Mesendoderm (in vitro differentiated cells): ENCODE data around the gene STKLD1.
"Not testable (repeated sequence)": the region's sequence is repeated elsewhere in the genome, so short reads cannot be mapped to it uniquely, and the experiment has no call there.

Experiments
- DNase-seq: peaks from one replicate; pipeline ENCODE4 v3.0.0; 2013
- H2AK5ac ChIP-seq: 2 replicates; pipeline ENCODE4 v1.6.1; 2013; ENCODE audit warnings: low read length, inconsistent platforms
- H2BK120ac ChIP-seq: 2 replicates; pipeline ENCODE4 v1.6.1; 2013; ENCODE audit warnings: low read depth, mild to moderate bottlenecking, low read length, moderate library complexity, mixed read lengths
- H2BK15ac ChIP-seq: replicated peaks from 2 replicates; pipeline ENCODE4 v1.6.1; 2013; ENCODE audit warnings: low read depth, mild to moderate bottlenecking, moderate library complexity
- H2BK5ac ChIP-seq: 2 replicates; pipeline ENCODE4 v1.6.1; 2013; ENCODE audit warnings: low read length, inconsistent platforms
- H3K18ac ChIP-seq: 2 replicates; pipeline ENCODE4 v1.6.1; 2013; ENCODE audit warnings: mild to moderate bottlenecking, low read length, mixed read lengths
- H3K23ac ChIP-seq: one replicate; pipeline ENCODE4 v1.6.1; 2013; ENCODE audit warnings: low read length
- H3K27ac ChIP-seq: 2 replicates; pipeline ENCODE4 v1.5.1; 2013; ENCODE audit warnings: low read depth, mild to moderate bottlenecking, inconsistent platforms, low read length, moderate library complexity
- H3K27me3 ChIP-seq: 2 replicates; pipeline ENCODE4 v1.6.1; 2013; ENCODE audit warnings: low read length, control low read depth, mild to moderate bottlenecking, inconsistent platforms; ENCODE audit not compliant: insufficient read depth, poor library complexity
- H3K36me3 ChIP-seq: 2 replicates; pipeline ENCODE4 v1.6.1; 2013; ENCODE audit warnings: low read length, inconsistent platforms; ENCODE audit not compliant: control insufficient read depth, insufficient read depth
- H3K4ac ChIP-seq: one replicate; pipeline ENCODE4 v1.6.1; 2013; ENCODE audit warnings: low read depth, mild to moderate bottlenecking, low read length, moderate library complexity
- H3K4me1 ChIP-seq: 2 replicates; pipeline ENCODE4 v1.6.1; 2013; ENCODE audit warnings: low read depth, low read length, inconsistent platforms; ENCODE audit not compliant: control insufficient read depth
- H3K4me2 ChIP-seq: 2 replicates; pipeline ENCODE4 v1.6.1; 2013; ENCODE audit warnings: low read length
- H3K4me3 ChIP-seq: 2 replicates; pipeline ENCODE4 v1.5.1; 2013; ENCODE audit warnings: mild to moderate bottlenecking, low read length
- H3K56ac ChIP-seq: one replicate; pipeline ENCODE4 v1.6.1; 2013; ENCODE audit warnings: low read length
- H3K79me1 ChIP-seq: 2 replicates; pipeline ENCODE4 v1.6.1; 2013; ENCODE audit warnings: low read length, inconsistent platforms
- H3K79me2 ChIP-seq: 2 replicates; pipeline ENCODE4 v1.6.1; 2013; ENCODE audit warnings: mild to moderate bottlenecking, low read length; ENCODE audit not compliant: control insufficient read depth, insufficient read depth
- H3K9ac ChIP-seq: 2 replicates; pipeline ENCODE4 v1.6.1; 2013; ENCODE audit warnings: low read length, inconsistent platforms
- H4K5ac ChIP-seq: one replicate; pipeline ENCODE4 v1.6.1; 2013; ENCODE audit warnings: low read length
- H4K8ac ChIP-seq: one replicate; pipeline ENCODE4 v1.6.1; 2013; ENCODE audit warnings: low read depth, mild to moderate bottlenecking, control low read depth, low read length, moderate library complexity
- WGBS: extraction: QIAGEN DNeasy Blood & Tissue Kit; methylation state at CpG from one replicate; pipeline ENCODE4 v1.1.7; 2013; ENCODE audit warnings: low lambda C conversion rate, missing lambda C conversion rate; ENCODE audit not compliant: insufficient coverage; ENCODE audit errors: extremely low coverage; 5-methylcytosine and 5-hydroxymethylcytosine counted together

STKLD1 gene

GRCh38 chr9:133331641-133332380, 44.4 kb upstream of the STKLD1 start:
- H3K27me3 ChIP-seq, result no peaks in the 10 kb centered on the region
- no peak for DNase-seq
- H3K56ac ChIP-seq, result no peak overlapping the region
- no peak overlapping the region for H2BK5ac ChIP-seq
- H3K27ac ChIP-seq, result no peak overlapping the region
- no peak overlapping the region for H3K4ac ChIP-seq
- no peak overlapping the region for H3K4me2 ChIP-seq
- no peak overlapping the region for H4K5ac ChIP-seq
- H4K8ac ChIP-seq, result no peak overlapping the region
- no CpG with 5 or more reads among the region's 57 CpGs for WGBS
- H3K79me1 ChIP-seq, result peaks cover 10% of the 10 kb centered on the region
- H3K18ac ChIP-seq, result no peak overlapping the region
- peaks cover 5% of the 10 kb centered on the region for H3K4me1 ChIP-seq
- H2BK15ac ChIP-seq, result no peak overlapping the region
- no peak overlapping the region for H3K9ac ChIP-seq
- peaks cover 9% of the 10 kb centered on the region for H3K36me3 ChIP-seq
- no peak overlapping the region for H2BK120ac ChIP-seq
- no peak overlapping the region for H2AK5ac ChIP-seq
- no peak overlapping the region for H3K4me3 ChIP-seq
- peaks cover 14% of the 10 kb centered on the region for H3K79me2 ChIP-seq
- no peak overlapping the region for H3K23ac ChIP-seq

DNA sequence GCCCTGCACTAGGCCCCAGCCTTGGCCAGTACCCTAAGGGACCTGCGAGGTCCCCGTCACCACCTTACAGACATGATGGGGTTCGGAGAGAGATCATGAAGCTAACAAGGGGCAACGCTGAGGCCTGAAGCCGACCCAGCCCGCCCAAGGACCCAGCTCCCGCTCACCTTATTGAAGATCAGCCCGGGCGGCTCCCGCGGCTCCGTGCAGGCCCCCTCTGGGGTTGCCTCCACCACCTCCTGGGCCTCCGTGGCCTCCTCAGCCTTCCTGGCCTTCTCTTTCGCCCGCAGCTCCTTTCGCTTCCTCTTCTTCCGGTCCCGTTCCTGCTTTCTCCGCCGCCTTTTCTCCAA, 43.8 kb upstream of the STKLD1 start:
- Histone ChIP-seq H3K4me3 (no peak overlapping the region), H3K4me2 (no peak overlapping the region), H3K79me2 (peaks cover 14% of the 10 kb centered on the region), H2BK15ac (no peak overlapping the region), H4K8ac (no peak overlapping the region), H3K23ac (no peak overlapping the region), H3K79me1 (peaks cover 10% of the 10 kb centered on the region), H3K56ac (no peak overlapping the region), H3K9ac (no peak overlapping the region), H3K36me3 (peaks cover 9% of the 10 kb centered on the region), H3K27ac (no peak overlapping the region), H2AK5ac (no peak overlapping the region), H2BK5ac (no peak overlapping the region), H4K5ac (no peak overlapping the region), H3K4ac (no peak overlapping the region), H3K18ac (no peak overlapping the region), H3K27me3 (no peaks in the 10 kb centered on the region), H3K4me1 (peaks cover 5% of the 10 kb centered on the region), H2BK120ac (no peak overlapping the region)
- no peak for DNase-seq
- no CpG with 5 or more reads among the region's 20 CpGs for WGBS

DNA sequence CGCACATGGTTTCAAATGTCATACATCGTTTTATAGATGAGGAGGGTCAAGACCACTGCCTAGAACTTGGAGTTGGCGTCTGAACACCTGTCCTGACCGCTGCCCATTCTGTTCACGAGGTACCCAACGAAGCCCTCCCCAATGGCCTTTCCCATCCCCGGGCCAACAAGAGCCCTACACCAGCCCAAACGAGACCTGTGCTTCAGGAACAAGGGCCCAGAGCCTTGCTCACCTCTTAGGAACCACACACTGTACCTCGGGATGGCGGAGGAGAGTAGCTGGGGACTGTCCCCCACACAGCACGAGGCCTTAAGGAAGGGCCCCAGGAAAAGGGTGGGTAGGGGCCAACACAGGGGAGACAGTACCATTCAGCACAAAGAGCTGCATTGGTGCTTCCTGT, 43.2 kb upstream of the STKLD1 start:
- Histone ChIP-seq H4K5ac (no peak overlapping the region), H3K4me3 (no peak overlapping the region), H3K79me1 (peaks cover 10% of the 10 kb centered on the region), H3K23ac (no peak overlapping the region), H3K36me3 (peaks cover 9% of the 10 kb centered on the region), H3K18ac (no peak overlapping the region), H2BK15ac (no peak overlapping the region), H3K27ac (no peak overlapping the region), H2BK120ac (no peak overlapping the region), H3K56ac (no peak overlapping the region), H3K27me3 (no peaks in the 10 kb centered on the region), H3K4me2 (no peak overlapping the region), H3K79me2 (peaks cover 14% of the 10 kb centered on the region), H2BK5ac (no peak overlapping the region), H3K4ac (no peak overlapping the region), H4K8ac (no peak overlapping the region), H2AK5ac (no peak overlapping the region), H3K9ac (no peak overlapping the region), H3K4me1 (peaks cover 5% of the 10 kb centered on the region)
- WGBS, result no CpG with 5 or more reads among the region's 11 CpGs
- no peak for DNase-seq

- H4K5ac ChIP-seq, result no peak overlapping the region
- DNase-seq, result no peak
Observed at GRCh38 chr9:133333566-133333965, 42.6 kb upstream of the STKLD1 start.

DNA sequence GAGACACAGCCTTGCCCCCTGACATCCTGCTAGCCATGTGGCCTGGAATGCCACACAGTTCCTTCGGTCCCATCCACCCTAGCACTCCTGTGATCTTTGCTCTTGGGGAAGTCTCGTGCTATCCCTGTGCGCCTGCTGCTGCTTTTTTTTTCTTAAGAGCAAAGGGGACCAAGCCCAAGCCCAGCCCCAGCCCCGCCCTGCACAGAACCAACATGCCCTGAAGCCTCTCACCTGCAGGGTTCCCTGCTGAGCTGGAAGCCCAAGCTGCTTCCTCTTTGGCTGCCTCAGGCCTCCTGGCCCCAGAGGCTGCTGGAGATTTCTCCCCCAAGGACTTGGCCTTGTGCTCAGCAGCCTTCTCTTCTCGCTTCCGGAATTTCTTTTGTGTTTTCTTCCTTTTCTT, 42.0 kb upstream of the STKLD1 start:
- Histone ChIP-seq H3K4me2 (no peak overlapping the region), H2AK5ac (no peak overlapping the region), H3K4me1 (peaks cover 5% of the 10 kb centered on the region), H3K4me3 (no peak overlapping the region), H3K56ac (peak overlapping the region; percentile 29), H3K27me3 (no peaks in the 10 kb centered on the region), H3K79me2 (peaks cover 14% of the 10 kb centered on the region), H3K36me3 (peaks cover 9% of the 10 kb centered on the region), H2BK120ac (no peak overlapping the region), H3K4ac (no peak overlapping the region), H2BK15ac (no peak overlapping the region), H2BK5ac (no peak overlapping the region), H3K27ac (no peak overlapping the region), H3K18ac (no peak overlapping the region), H3K23ac (no peak overlapping the region), H4K5ac (no peak overlapping the region), H3K9ac (peak overlapping the region; percentile 96), H4K8ac (no peak overlapping the region), H3K79me1 (peaks cover 10% of the 10 kb centered on the region)
- DNase-seq, result peak; percentile 65
- WGBS, result no CpG with 5 or more reads among the region's 6 CpGs

More at GRCh38 chr9:133333566-133333965, 42.6 kb upstream of the STKLD1 start:
- peaks cover 10% of the 10 kb centered on the region for H3K79me1 ChIP-seq
- H3K27me3 ChIP-seq, result no peaks in the 10 kb centered on the region
- H3K56ac ChIP-seq, result peak overlapping the region; percentile 15
- H2BK5ac ChIP-seq, result no peak overlapping the region
- H3K18ac ChIP-seq, result no peak overlapping the region
- peaks cover 14% of the 10 kb centered on the region for H3K79me2 ChIP-seq
- no CpG with 5 or more reads among the region's 10 CpGs for WGBS
- no peak overlapping the region for H2BK15ac ChIP-seq
- no peak overlapping the region for H3K9ac ChIP-seq
- H3K23ac ChIP-seq, result no peak overlapping the region
- no peak overlapping the region for H4K8ac ChIP-seq
- H3K4ac ChIP-seq, result no peak overlapping the region
- peaks cover 5% of the 10 kb centered on the region for H3K4me1 ChIP-seq
- H2BK120ac ChIP-seq, result no peak overlapping the region
- H3K27ac ChIP-seq, result no peak overlapping the region
- H3K36me3 ChIP-seq, result peaks cover 9% of the 10 kb centered on the region
- H2AK5ac ChIP-seq, result no peak overlapping the region
- no peak overlapping the region for H3K4me2 ChIP-seq
- H3K4me3 ChIP-seq, result no peak overlapping the region

GRCh38 chr9:133334888-133335287, 41.3 kb upstream of the STKLD1 start:
- Histone ChIP-seq H3K79me1 (peaks cover 10% of the 10 kb centered on the region), H3K9ac (peak overlapping the region; percentile 96), H3K4me2 (peak overlapping the region; percentile 5), H3K79me2 (peaks cover 14% of the 10 kb centered on the region), H3K56ac (peak overlapping the region; percentile 59), H3K36me3 (peaks cover 11% of the 10 kb centered on the region)
- H3K4me3 ChIP-seq, H4K8ac ChIP-seq, H2BK120ac ChIP-seq, H3K4ac ChIP-seq, H2BK5ac ChIP-seq, H3K23ac ChIP-seq, H3K27me3 ChIP-seq, H2AK5ac ChIP-seq, H3K27ac ChIP-seq, DNase-seq, H4K5ac ChIP-seq, H3K4me1 ChIP-seq, H2BK15ac ChIP-seq, H3K18ac ChIP-seq: not testable (repeated sequence)
- no CpG with 5 or more reads among the region's 11 CpGs for WGBS
